Ishikawa (cell line): ENCODE data around the gene CACNA1F.

ENCODE experiments used
- EP300 ChIP-seq: IDR thresholded peaks from 2 replicates; pipeline ENCODE4 v1.6.1; 2012; ENCODE audit warnings: borderline replicate concordance
- YY1 ChIP-seq: IDR thresholded peaks from 2 replicates; pipeline ENCODE4 v1.6.1; 2012; ENCODE audit warnings: low read depth
- TF ChIP-seq, protein P1 (sequence below): IDR thresholded peaks from 2 replicates; pipeline ENCODE4 v1.6.1; 2012; ENCODE audit warnings: low read depth, mild to moderate bottlenecking

DNA sequence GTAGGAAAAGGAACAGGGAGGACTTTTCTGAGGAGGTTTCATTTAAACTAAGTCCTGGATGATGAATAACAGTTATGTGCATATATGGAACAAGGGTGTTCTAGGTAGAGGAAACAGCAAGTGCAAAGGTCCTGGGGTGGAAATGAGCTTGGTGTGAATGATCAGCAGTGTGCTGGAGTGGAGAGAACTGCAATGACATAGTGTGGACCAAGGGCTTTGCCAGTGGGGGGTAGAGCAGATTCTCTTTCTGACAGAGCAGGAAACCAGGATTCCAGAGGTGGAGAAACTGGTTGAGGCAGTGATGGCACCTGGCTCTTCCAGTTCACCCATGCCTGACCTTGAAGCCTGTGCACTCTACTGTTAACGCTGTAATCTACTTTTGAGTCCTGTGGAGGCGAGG, 38.2 kb upstream of the CACNA1F start:
- TF ChIP-seq EP300 (no peak), YY1 (no peak)
- TF ChIP-seq, protein P1, sequence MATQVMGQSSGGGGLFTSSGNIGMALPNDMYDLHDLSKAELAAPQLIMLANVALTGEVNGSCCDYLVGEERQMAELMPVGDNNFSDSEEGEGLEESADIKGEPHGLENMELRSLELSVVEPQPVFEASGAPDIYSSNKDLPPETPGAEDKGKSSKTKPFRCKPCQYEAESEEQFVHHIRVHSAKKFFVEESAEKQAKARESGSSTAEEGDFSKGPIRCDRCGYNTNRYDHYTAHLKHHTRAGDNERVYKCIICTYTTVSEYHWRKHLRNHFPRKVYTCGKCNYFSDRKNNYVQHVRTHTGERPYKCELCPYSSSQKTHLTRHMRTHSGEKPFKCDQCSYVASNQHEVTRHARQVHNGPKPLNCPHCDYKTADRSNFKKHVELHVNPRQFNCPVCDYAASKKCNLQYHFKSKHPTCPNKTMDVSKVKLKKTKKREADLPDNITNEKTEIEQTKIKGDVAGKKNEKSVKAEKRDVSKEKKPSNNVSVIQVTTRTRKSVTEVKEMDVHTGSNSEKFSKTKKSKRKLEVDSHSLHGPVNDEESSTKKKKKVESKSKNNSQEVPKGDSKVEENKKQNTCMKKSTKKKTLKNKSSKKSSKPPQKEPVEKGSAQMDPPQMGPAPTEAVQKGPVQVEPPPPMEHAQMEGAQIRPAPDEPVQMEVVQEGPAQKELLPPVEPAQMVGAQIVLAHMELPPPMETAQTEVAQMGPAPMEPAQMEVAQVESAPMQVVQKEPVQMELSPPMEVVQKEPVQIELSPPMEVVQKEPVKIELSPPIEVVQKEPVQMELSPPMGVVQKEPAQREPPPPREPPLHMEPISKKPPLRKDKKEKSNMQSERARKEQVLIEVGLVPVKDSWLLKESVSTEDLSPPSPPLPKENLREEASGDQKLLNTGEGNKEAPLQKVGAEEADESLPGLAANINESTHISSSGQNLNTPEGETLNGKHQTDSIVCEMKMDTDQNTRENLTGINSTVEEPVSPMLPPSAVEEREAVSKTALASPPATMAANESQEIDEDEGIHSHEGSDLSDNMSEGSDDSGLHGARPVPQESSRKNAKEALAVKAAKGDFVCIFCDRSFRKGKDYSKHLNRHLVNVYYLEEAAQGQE: no peak
